Heart left ventricle (tissue), 13 donors: ENCODE results near the gene TPP2.

Experiments used
- POLR2A ChIP-seq, 2 donors: fragments of 450-650 bp; IDR thresholded peaks; one replicate each; pipeline ENCODE4 v1.6.1; 2017; ENCODE audit warnings: antibody characterized with exemption in 2 of 2, mild to moderate bottlenecking in 2 of 2, moderate library complexity in 2 of 2
- TF ChIP-seq, protein P1 (sequence below), 12 donors: fragments of 200-600 bp; sonication (generic) in 4 of 12; IDR thresholded peaks; one replicate each; pipeline versions ENCODE4 v1.5.0 to v1.8.0; 2018 to 2022; ENCODE audit warnings: antibody characterized with exemption in 12 of 12, mild to moderate bottlenecking in 5 of 12
- donor health status: ischemic (EF 13 %, LVEDD 7.1; RV severe dilation, severe dysfunction).
- donor health status: DM: no; HTN: yes; CAD: no.
- donor health status: DM: no; HTN: no; CAD: no.
- donor health status: ischemic (EF 25% LVEDD 6.9; RV normal size, moderate dysfunction).
- donor health status: ischemic (EF 25% LVEDD 5.7; RV mildly dilated, moderate dysfunction).
- donor health status: ischemic (EF 35%, LVEDD 5.7; RV mildly dilated, moderate dysfunction).
- donor health status: nonischemic (EF 11% LVEDD 7.7; RV severe dilation, severe dysfunction).
- donor health status: DM: yes; HTN: yes; CAD: no.
- donor health status: PGD.
- donor health status: ischemic (EF 29% LVEDD 5.4; RV normal size, mild dysfunction).
- donor health status: nonischemic (EF 23%, LVEDD 6.1; RV moderate dilation, normal function).

- TF ChIP-seq, protein P1, sequence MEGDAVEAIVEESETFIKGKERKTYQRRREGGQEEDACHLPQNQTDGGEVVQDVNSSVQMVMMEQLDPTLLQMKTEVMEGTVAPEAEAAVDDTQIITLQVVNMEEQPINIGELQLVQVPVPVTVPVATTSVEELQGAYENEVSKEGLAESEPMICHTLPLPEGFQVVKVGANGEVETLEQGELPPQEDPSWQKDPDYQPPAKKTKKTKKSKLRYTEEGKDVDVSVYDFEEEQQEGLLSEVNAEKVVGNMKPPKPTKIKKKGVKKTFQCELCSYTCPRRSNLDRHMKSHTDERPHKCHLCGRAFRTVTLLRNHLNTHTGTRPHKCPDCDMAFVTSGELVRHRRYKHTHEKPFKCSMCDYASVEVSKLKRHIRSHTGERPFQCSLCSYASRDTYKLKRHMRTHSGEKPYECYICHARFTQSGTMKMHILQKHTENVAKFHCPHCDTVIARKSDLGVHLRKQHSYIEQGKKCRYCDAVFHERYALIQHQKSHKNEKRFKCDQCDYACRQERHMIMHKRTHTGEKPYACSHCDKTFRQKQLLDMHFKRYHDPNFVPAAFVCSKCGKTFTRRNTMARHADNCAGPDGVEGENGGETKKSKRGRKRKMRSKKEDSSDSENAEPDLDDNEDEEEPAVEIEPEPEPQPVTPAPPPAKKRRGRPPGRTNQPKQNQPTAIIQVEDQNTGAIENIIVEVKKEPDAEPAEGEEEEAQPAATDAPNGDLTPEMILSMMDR (IDR thresholded peaks at IDR 0.05) = no peak
- TF ChIP-seq POLR2A (IDR thresholded peaks at IDR 0.05) = no peak
These were observed 85.9 kb downstream of the TPP2 start for GRCh38 chr13:102682727-102683126.
